KG1 (cell line): ENCODE measurements around the gene SMAGP.
"Not testable (repeated sequence)": the region's sequence is repeated elsewhere in the genome, so short reads cannot be mapped to it uniquely, and the experiment has no call there.

Source experiments
- DNase-seq: peaks from one replicate; lab custom pipeline; 2025; lab: John Stamatoyannopoulos, UW

Gene SMAGP

GRCh38 chr12:51224625-51225024, 45.6 kb downstream of the SMAGP start:
- DNase-seq, result no peak

DNA sequence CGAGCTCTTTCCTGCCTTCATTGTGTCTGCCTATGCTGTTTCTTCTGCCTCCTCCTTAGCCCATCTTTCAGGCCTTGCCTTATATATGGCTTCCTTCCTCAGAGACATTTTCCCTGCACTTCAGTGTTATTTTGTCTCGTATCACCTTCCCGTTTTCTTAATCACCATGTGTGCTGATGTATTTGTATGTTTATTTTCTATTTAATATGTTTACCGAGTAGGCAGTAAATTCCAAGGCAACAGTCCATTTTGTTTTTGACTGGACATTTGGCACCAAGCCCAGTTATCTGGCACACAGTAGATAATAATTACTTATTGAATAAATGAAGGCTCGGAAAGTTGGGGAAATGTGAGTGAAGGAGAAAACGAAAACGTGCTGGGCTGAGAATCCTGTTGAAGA, 47.8 kb downstream of the SMAGP start:
- no peak for DNase-seq

GRCh38 chr12:51219857-51220256, 50.4 kb downstream of the SMAGP start:
- DNase-seq, result not testable (repeated sequence)

DNA sequence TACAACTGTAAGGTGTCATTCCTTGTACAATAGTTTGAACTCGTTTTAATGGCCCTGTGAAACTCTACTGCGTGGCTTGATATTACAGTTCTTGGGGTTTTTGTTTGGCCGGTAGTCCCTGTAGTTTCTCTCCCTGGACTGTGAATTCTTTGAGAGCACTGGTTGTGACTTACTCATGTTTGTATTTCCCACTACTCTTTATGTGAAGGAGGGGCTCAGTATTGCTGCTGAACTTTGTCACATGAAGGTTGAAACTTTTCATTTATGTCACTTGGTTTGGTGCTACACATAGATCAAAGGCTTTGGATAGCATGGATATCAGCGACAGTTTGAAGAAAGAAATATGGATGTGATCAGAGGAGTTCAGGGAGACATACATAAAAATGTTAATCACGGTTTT, 50.9 kb downstream of the SMAGP start:
- no peak for DNase-seq

GRCh38 chr12:51218607-51219161, 51.5 kb downstream of the SMAGP start:
- no peak for DNase-seq

GRCh38 chr12:51217968-51218606, 52.1 kb downstream of the SMAGP start, which contains the start of gene POU6F1:
Gene POU6F1, minus strand, starts transcription at chr12:51218062. Its CDS starts 11,226 bp downstream, at chr12:51206836.
- DNase-seq, result peak; percentile 84

DNA sequence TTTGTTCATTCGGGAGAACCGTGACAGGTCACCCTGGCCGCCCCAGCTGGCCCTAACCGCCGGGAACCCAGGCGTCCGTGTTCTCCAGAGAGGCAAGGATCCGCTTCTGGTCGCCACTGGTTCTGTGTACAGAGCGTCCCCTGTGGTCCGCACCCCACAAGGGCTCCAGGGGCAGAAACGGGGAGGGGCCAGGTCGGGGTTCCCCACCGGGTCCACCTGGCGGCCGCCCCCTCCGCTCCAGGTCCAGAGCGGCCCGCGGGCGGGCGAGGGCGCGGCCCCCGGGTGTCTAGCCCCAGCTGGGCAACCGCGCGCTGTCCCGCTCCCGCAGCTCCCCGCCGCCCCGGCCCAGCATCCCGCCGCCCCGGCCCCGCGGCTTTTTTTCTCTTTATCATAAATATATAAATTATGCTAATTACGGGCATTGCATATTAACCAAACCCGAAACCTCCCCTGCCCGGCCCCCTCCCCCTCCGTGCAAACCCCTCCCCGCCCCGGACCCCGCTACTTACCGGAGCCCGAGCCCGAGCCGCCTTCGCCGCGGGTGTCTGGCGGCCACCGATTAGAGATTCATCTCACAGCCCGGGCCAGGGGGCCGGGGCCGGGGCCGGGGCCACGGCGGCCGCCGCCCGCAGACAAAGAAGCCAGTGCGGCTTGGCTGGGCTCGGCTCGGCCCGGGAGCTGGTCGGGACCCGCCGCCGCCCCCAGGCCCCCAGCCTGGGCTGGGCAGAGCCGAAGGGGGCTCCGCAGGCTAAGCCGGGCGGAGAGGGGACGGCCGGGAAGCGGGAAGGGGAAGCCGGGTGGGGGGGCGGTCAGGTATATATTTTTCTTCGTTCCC, 52.9 kb downstream of the SMAGP start:
- no peak for DNase-seq

DNA sequence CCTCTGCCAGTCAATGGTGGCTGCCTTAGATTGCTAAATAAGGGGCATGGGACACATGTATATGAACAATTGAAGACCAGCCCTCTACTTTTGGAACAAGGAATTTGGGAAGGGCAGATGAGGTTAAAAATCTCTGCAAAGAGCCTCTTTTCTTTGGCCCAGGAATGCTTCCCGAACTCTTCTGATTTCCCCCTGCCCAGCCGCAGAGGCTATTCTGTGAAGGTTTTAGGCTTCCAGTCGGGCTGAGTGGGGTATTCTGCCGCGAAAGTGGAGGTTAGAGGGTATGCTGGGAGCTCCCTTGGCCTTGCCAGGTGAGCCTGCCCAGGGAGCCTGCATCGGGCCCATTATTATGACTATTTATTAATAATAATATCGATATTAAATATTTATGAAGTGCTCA, 53.6 kb downstream of the SMAGP start:
- no peak for DNase-seq

- no peak for DNase-seq
Measured at GRCh38 chr12:51214895-51215294, 55.3 kb downstream of the SMAGP start.

GRCh38 chr12:51210690-51211395, 59.4 kb downstream of the SMAGP start:
- DNase-seq, result no peak

GRCh38 chr12:51209259-51209658, 61.0 kb downstream of the SMAGP start:
- no peak for DNase-seq

DNA sequence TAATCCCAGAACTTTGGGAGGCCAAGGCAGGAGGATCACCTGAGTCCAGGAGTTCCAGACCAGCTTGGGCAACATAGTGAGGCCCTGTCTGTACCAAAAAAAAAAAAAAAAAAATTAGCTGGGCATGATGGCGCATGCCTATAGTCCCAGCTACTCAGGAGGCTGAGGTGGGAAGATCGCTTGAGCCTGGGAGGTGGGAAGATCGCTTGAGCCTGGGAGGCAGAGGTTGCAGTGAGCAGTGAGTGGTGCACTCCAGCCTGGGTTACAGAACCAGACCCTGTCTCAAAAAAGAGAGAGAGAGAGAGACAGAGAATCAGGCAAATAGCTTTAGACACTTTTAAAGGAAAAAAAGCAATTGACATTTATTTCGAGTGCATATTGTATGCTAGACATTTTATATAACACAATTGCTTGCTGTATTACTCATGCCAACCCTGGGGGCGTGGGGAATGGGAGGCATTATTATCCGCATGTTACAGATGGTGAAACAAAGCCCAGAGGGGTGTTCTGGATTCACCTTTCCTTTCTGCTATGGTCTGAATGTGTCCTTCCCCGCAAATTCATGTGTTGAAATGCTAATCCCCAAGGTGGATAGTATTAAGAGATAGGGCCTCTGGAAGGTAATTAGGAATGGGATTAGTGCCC, 62.1 kb downstream of the SMAGP start:
- no peak for DNase-seq

GRCh38 chr12:51205350-51205749, 64.9 kb downstream of the SMAGP start:
- no peak for DNase-seq

- DNase-seq, result no peak
Measured at GRCh38 chr12:51202718-51203117, 67.5 kb downstream of the SMAGP start.

DNA sequence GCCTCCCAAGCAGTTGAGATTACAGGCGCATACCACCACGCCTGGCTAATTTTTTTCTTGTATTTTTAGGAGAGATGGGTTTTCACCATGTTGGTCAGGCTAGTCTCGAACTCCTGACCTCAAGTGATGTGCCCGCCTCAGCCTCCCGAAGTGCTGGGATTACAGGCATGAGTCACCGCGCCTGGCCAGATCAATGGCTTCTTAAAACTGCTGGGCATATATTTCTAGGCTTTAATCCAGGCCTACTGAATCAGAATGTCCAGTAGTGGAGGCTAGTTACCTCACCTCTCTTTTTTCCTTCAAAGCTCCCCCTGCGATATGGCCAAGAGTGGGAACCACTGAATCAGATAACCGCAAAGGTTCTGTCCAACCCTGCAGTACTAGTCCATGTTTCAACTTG, 69.4 kb downstream of the SMAGP start:
- DNase-seq, result no peak

- DNase-seq, result no peak
Measured at GRCh38 chr12:51200156-51200555, 70.1 kb downstream of the SMAGP start.

- no peak for DNase-seq
Measured at GRCh38 chr12:51199366-51199945, 70.8 kb downstream of the SMAGP start.

GRCh38 chr12:51198568-51199365, 71.4 kb downstream of the SMAGP start:
- DNase-seq, result no peak

DNA sequence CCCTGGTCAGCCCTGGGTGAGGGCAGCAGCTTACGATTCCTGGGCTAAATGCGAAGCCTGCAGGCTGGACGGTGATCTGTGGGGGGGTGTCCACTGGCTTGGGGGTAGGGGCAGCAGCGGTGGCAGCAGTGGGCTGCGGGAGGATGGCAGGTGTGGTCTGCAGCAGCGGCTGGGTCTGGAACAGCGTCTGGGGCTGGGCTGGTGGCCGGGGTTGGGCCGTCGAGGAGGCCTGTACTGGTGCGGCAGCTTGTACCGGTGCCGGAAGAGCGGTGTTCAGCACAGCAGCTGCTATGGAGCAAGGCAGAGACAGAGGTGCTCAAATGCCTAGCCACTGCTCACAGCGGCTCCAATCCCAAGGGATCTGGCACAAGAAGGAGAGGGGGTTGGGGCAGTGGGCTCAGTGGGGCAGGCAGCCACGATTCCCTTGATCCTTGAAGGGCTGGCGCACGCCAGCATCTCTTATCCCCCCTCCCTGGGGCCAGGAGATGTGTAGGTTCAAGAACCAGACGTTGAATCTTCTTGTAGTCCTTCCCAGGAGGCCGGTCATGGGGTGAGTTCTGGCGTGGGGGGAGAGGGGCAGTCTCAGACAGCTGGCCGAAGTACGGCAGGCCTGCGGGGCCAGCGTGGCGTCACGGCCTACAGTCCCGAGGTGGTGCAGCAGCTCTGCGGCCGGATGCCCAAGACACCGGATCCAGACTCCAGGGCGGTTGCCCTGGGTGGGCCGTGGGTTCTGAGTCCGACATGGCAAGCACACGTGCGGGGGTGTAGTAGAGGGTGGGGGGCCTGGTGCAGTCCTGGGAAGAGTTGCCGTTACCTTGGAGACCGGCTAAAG, 72.3 kb downstream of the SMAGP start:
- DNase-seq, result no peak

DNA sequence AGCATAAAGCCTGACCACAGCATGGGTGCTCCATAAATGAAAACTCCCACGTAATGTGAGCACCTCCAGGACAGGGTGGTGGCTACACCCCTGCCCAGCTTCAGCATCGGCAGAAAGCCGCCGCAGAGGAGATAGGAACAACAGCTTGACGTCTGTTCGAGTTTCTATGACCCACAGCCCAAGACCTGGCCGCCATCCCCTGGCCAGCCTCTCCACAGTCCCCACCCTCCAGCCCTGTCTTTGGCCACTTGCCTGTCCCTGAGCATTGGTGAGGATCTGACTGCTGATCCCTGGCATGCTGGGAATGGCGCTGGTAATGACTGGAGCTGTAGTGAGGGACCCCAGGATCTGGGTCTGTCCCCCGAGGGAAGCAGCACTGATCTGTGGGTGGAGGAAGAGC, 73.7 kb downstream of the SMAGP start:
- no peak for DNase-seq
